ENCODE measurements around the gene ITPKC. TPM values are rescaled to one million over a fixed set of nuclear protein-coding genes. Genes with fewer than 3 reads are reported as not detected.

The ITPKC gene
- total and polyA plus RNA-seq, 10 of the 15 experiments (the other 5 are each of a cell fraction or from before 2014, with no cell fraction given): 0.03 to 6.4 (median 3.5) TPM

- Histone ChIP-seq H3K9ac (ENCODE audit: control insufficient read depth, insufficient read depth, low read length) (no peak overlapping the region), H3K79me2 (ENCODE audit: control insufficient read depth, insufficient read depth, low read length) (no peaks in the 10 kb centered on the region), H3K27ac (ENCODE audit: control insufficient read depth, insufficient read depth) (no peak overlapping the region), H2AFZ (ENCODE audit: control insufficient read depth, low read depth, low read length) (no peak overlapping the region), H4K20me1 (ENCODE audit: control insufficient read depth, insufficient read depth) (no peaks in the 10 kb centered on the region), H3K4me1 (ENCODE audit: control insufficient read depth, insufficient read depth, low read length) (no peaks in the 10 kb centered on the region), H3K27me3 (replicated peaks in 1 of 2; ENCODE audit: control insufficient read depth in 2 of 2, insufficient read depth in 2 of 2, low read length in 1 of 2) (no peaks in the 10 kb centered on the region), H3K36me3 (ENCODE audit: control insufficient read depth in 2 of 2, insufficient read depth in 2 of 2, low read length in 1 of 2) (peaks cover 0 to 6% of the 10 kb centered on the region in 2 experiments), H3K4me2 (ENCODE audit: control insufficient read depth, insufficient read depth) (no peak overlapping the region), H3K9me3 (replicated peaks; ENCODE audit: control insufficient read depth, insufficient read depth, low read length) (no peaks in the 10 kb centered on the region), H3K4me3 (no peak overlapping the region)
- DNase-seq (ENCODE audit: low read depth, low spot score) (no peak), ATAC-seq (no peak), FAIRE-seq (no peak)
- SMC1A ChIA-PET (ENCODE audit: uncharacterized antibody, unreplicated experiment): no interaction called here
- TF ChIP-seq SUPT20H (IDR thresholded peaks at IDR 0.05; ENCODE audit: borderline replicate concordance, control insufficient read depth, low read depth, low read length) (no peak), CHD4 (IDR thresholded peaks at IDR 0.05) (no peak), TCF12 (IDR thresholded peaks at IDR 0.05; ENCODE audit: low read depth, low read length) (no peak), IRF5 (IDR thresholded peaks at IDR 0.05; ENCODE audit: borderline replicate concordance) (no peak), BHLHE40 (IDR thresholded peaks at IDR 0.05; ENCODE audit: borderline replicate concordance in 1 of 2, low read depth in 2 of 2, low read length in 1 of 2) (no peak), NFYB (IDR thresholded peaks at IDR 0.05; ENCODE audit: insufficient read depth, low read depth, low read length) (no peak), BACH1 (IDR thresholded peaks at IDR 0.05; ENCODE audit: borderline replicate concordance) (no peak)
- RAD21 ChIA-PET (ENCODE audit: unreplicated experiment): no interaction called here
- CTCF ChIA-PET: no interaction called here
- in situ Hi-C loops (cut with MboI): no loop called here
- WGBS (ENCODE audit: insufficient coverage, insufficient replicate concordance, low lambda C conversion rate, missing lambda C conversion rate): 93% methylated on average over 18 of the region's 18 CpGs
- intact Hi-C loops (cut with micrococcal nuclease; ENCODE audit: unreplicated experiment): no loop called here
- no TSS peak for BruUV-seq (replicated peaks)
- POLR2A ChIA-PET: interaction anchor here (0.6 kb wide), 1 partner anchor 81 kb away, joined by 6 read pairs; no protein-coding TSS in a partner anchor
These were observed 12.2 kb upstream of the ITPKC start for GRCh38 chr19:40704491-40705361.

Data from GM12878 (cell line).